GM19455 (cell line): ENCODE measurements around the gene TTL.
"Not testable (repeated sequence)": the region's sequence is repeated elsewhere in the genome, so short reads cannot be mapped to it uniquely, and the experiment has no call there.

Experiments used
- ATAC-seq: cut with Tn5 transposase; IDR thresholded peaks from one replicate; pipeline ENCODE4 v1.9.1; 2021; ENCODE audit not compliant: unreplicated experiment

The TTL gene

GRCh38 chr2:112481528-112482233 is at the start of gene TTL:
TSS of gene TTL (plus strand) at chr2:112482156. CDS start at chr2:112482345, 189 bp downstream.
- peak; percentile 53 for ATAC-seq

- ATAC-seq = not testable (repeated sequence)
These were observed 49.6 kb upstream of the TTL start for GRCh38 chr2:112432390-112432734.

GRCh38 chr2:112432735-112433479 is 49.0 kb upstream of the TTL start:
- peak; percentile 45 for ATAC-seq

- ATAC-seq = peak; percentile 98
These were observed 48.5 kb upstream of the TTL start, which contains the start of gene RGPD8 for GRCh38 chr2:112433480-112433879. TSS of gene RGPD8 (minus strand) at chr2:112433645. CDS start at chr2:112433453, 192 bp downstream.

- ATAC-seq = no peak
These were observed 47.8 kb upstream of the TTL start for GRCh38 chr2:112433932-112434730.

GRCh38 chr2:112434890-112435715 is 46.9 kb upstream of the TTL start:
- ATAC-seq = not testable (repeated sequence)

GRCh38 chr2:112435716-112436431 is 46.1 kb upstream of the TTL start:
- ATAC-seq = not testable (repeated sequence)

GRCh38 chr2:112436993-112437392 is 45.0 kb upstream of the TTL start:
- ATAC-seq = not testable (repeated sequence)

GRCh38 chr2:112437405-112437831 is 44.5 kb upstream of the TTL start:
- ATAC-seq = not testable (repeated sequence)

- ATAC-seq = not testable (repeated sequence)
These were observed 43.2 kb upstream of the TTL start for GRCh38 chr2:112438603-112439261.

- not testable (repeated sequence) for ATAC-seq
These were observed 37.7 kb upstream of the TTL start for GRCh38 chr2:112444256-112444655.

GRCh38 chr2:112449854-112450253 is 32.1 kb upstream of the TTL start:
- no peak for ATAC-seq

- no peak for ATAC-seq
These were observed 30.6 kb upstream of the TTL start for GRCh38 chr2:112451317-112451716.

- ATAC-seq = no peak
These were observed 27.4 kb upstream of the TTL start for GRCh38 chr2:112454586-112454985.

GRCh38 chr2:112459372-112459771 is 22.6 kb upstream of the TTL start:
- ATAC-seq = no peak

GRCh38 chr2:112462178-112462577 is 19.8 kb upstream of the TTL start:
- ATAC-seq = no peak

- no peak for ATAC-seq
These were observed 18.7 kb upstream of the TTL start for GRCh38 chr2:112463256-112463655.

- ATAC-seq = no peak
These were observed 16.6 kb upstream of the TTL start for GRCh38 chr2:112465382-112465781.

GRCh38 chr2:112472547-112473263 is 9.3 kb upstream of the TTL start:
- ATAC-seq = no peak
